HEK293 (cell line): ENCODE results near the gene MTA1.

ENCODE experiments used
- CTCF ChIA-PET: fragments of 350-600 bp; formaldehyde crosslinking; extraction: SDS; loops from one replicate; lab custom pipeline; 2021; ENCODE audit warnings: antibody characterized with exemption; lab: Yijun Ruan, JAX
- POLR2A ChIA-PET: fragments of 300-600 bp; formaldehyde crosslinking; extraction: SDS; loops from one replicate; lab custom pipeline; 2020; ENCODE audit warnings: antibody characterized with exemption, inconsistent platforms; lab: Yijun Ruan, JAX
- H3K27ac ChIP-seq: fragments of 200-500 bp; sonication (Bioruptor generic); 2 replicates; pipeline ENCODE4 v1.5.1; 2014; ENCODE audit warnings: low read depth, low read length, control low read depth, inconsistent platforms; ENCODE audit errors: extremely low read depth
- H3K36me3 ChIP-seq, 2 experiments: fragments of 200-500 bp in 1 of 2; sonication (Bioruptor generic) in 1 of 2; 1 replicate in 1 of 2; 2 replicates in 1 of 2; pipeline ENCODE4 v1.5.1; 2014 to 2017; ENCODE audit warnings: inconsistent platforms in 2 of 2, low read length in 2 of 2; ENCODE audit not compliant: control insufficient read depth in 2 of 2, insufficient read depth in 1 of 2
- H3K4me1 ChIP-seq: fragments of 200-500 bp; sonication (Bioruptor generic); 2 replicates; pipeline ENCODE4 v1.5.1; 2014; ENCODE audit warnings: mild to moderate bottlenecking, low read length, inconsistent platforms; ENCODE audit not compliant: control insufficient read depth, insufficient read depth
- H3K4me3 ChIP-seq: 2 replicates; pipeline ENCODE4 v1.5.1; 2011; ENCODE audit warnings: low read depth, mild to moderate bottlenecking, control low read depth, low read length, moderate library complexity
- H3K9me3 ChIP-seq: fragments of 200-500 bp; sonication (Bioruptor generic); 2 replicates; pipeline ENCODE4 v1.5.1; 2014; ENCODE audit warnings: low read depth, low read length, inconsistent platforms; ENCODE audit not compliant: control insufficient read depth, insufficient read depth
- HOXC10 ChIP-seq: sonication (generic); formaldehyde crosslinking; IDR thresholded peaks from 2 replicates; pipeline ENCODE4 v1.8.1; 2023; ENCODE audit warnings: mild to moderate bottlenecking, missing genetic modification reagents
- KLF8 ChIP-seq: fragments of 450-650 bp; formaldehyde crosslinking; IDR thresholded peaks from 2 replicates; pipeline ENCODE4 v1.5.1; 2016; ENCODE audit warnings: missing biosample characterization, missing genetic modification characterization
- KLF9 ChIP-seq: fragments of 450-650 bp; formaldehyde crosslinking; IDR thresholded peaks from 2 replicates; pipeline ENCODE4 v1.5.1; 2016; ENCODE audit warnings: missing biosample characterization, missing genetic modification characterization, low read depth
- SETDB1 ChIP-seq: IDR thresholded peaks from one replicate; pipeline ENCODE4 v1.6.1; 2017; ENCODE audit warnings: mild to moderate bottlenecking, low read length, moderate library complexity, mixed read lengths; ENCODE audit not compliant: insufficient read length
- SP3 ChIP-seq: fragments of 450-650 bp; formaldehyde crosslinking; IDR thresholded peaks from 2 replicates; pipeline ENCODE4 v1.5.1; 2016; ENCODE audit warnings: missing biosample characterization, missing genetic modification characterization
- ZBTB20 ChIP-seq: fragments of 450-650 bp; formaldehyde crosslinking; IDR thresholded peaks from 2 replicates; pipeline ENCODE4 v1.5.1; 2016; ENCODE audit warnings: missing biosample characterization, missing genetic modification characterization
- ZBTB48 ChIP-seq: fragments of 450-650 bp; formaldehyde crosslinking; IDR thresholded peaks from 2 replicates; pipeline ENCODE4 v1.5.1; 2016; ENCODE audit warnings: missing biosample characterization, missing genetic modification characterization
- ZBTB7A ChIP-seq: fragments of 450-650 bp; formaldehyde crosslinking; IDR thresholded peaks from 2 replicates; pipeline ENCODE4 v1.5.1; 2016; ENCODE audit warnings: low read depth, missing biosample characterization, missing genetic modification characterization
- ZFP37 ChIP-seq: fragments of 450-650 bp; formaldehyde crosslinking; IDR thresholded peaks from 2 replicates; pipeline ENCODE4 v1.5.1; 2016; ENCODE audit warnings: missing biosample characterization, missing genetic modification characterization
- ZNF138 ChIP-seq: fragments of 450-650 bp; formaldehyde crosslinking; IDR thresholded peaks from 2 replicates; pipeline ENCODE4 v1.5.1; 2016; ENCODE audit warnings: missing biosample characterization, missing genetic modification characterization, borderline replicate concordance
- ZNF324 ChIP-seq: fragments of 450-650 bp; formaldehyde crosslinking; IDR thresholded peaks from 2 replicates; pipeline ENCODE4 v1.5.1; 2016; ENCODE audit warnings: missing biosample characterization, missing genetic modification characterization
- ZNF335 ChIP-seq: fragments of 450-650 bp; formaldehyde crosslinking; conservative IDR thresholded peaks from 2 replicates; pipeline ENCODE4 v1.5.1; 2016; ENCODE audit warnings: missing biosample characterization, missing genetic modification characterization
- ZNF350 ChIP-seq: fragments of 450-650 bp; formaldehyde crosslinking; IDR thresholded peaks from 2 replicates; pipeline ENCODE4 v1.5.0; 2017; ENCODE audit warnings: missing biosample characterization, mild to moderate bottlenecking, missing genetic modification characterization
- ZNF473 ChIP-seq: fragments of 450-650 bp; formaldehyde crosslinking; IDR thresholded peaks from 2 replicates; pipeline ENCODE4 v1.5.1; 2017; ENCODE audit warnings: missing biosample characterization, missing genetic modification characterization
- ZNF510 ChIP-seq: fragments of 450-650 bp; formaldehyde crosslinking; IDR thresholded peaks from 2 replicates; pipeline ENCODE4 v1.5.1; 2018; ENCODE audit warnings: mild to moderate bottlenecking, missing genetic modification characterization, missing biosample characterization; ENCODE audit not compliant: insufficient replicate concordance
- ZNF521 ChIP-seq: fragments of 450-650 bp; formaldehyde crosslinking; IDR thresholded peaks from 2 replicates; pipeline ENCODE4 v1.5.1; 2017; ENCODE audit warnings: missing biosample characterization, mild to moderate bottlenecking, missing genetic modification characterization
- TF ChIP-seq, protein P1 (sequence below): fragments of 450-650 bp; formaldehyde crosslinking; IDR thresholded peaks from 2 replicates; pipeline ENCODE4 v1.5.1; 2016; ENCODE audit warnings: missing biosample characterization, missing genetic modification characterization
- TF ChIP-seq, protein P2 (sequence below): fragments of 450-650 bp; formaldehyde crosslinking; IDR thresholded peaks from 2 replicates; pipeline ENCODE4 v1.5.1; 2016; ENCODE audit warnings: missing biosample characterization, missing genetic modification characterization
- TF ChIP-seq, protein P3 (sequence below): fragments of 450-650 bp; formaldehyde crosslinking; IDR thresholded peaks from 2 replicates; pipeline ENCODE4 v1.5.1; 2016; ENCODE audit warnings: missing biosample characterization, missing genetic modification characterization
- TF ChIP-seq, protein P4 (sequence below): fragments of 450-650 bp; formaldehyde crosslinking; IDR thresholded peaks from 2 replicates; pipeline ENCODE4 v1.5.1; 2016; ENCODE audit warnings: missing biosample characterization, missing genetic modification characterization

Gene MTA1

DNA sequence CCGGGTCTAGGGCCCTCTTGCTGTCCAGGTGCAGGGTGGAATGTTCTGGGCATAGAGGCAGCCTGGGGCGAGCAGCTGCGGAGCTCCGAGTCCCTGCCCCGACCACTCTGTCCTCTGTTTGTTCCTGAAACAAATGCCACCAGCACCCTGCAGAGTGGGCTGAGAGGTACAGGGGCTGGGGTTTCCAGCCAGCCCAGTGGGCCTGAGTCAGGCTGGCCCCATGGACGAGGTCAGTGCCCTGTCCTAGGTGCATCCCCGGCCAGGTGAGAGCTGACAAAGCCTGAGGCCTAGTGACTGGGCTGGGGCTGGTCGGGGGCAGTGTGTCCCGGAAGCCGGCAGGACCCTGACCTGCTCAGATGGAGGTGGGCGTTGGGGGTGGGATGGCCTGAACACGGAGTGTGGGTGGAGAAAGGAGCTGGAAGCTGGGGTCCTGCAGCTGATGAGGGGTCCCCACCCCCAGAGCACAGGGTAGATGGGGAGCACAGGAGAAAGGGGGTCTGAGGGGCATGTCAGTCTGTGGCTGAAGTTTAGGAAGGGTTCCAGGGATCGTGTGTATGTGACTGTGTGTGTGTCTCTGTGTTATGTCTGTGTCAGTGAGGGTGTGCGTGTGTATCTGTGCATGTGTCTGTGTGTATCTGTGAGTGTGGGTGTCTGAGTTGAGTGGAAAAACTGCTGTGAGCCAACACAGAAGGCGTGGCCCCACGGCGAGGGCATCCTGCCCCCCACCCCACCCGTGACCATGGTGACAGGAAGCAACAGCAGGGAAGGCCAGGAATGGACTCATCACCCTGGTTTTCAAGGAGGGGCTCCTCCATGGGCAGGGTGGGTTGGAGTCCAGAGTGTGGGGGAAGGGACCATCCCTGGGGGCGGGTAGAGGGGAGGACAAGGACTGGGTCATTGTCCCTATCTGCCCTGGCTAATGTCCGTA is 64.7 kb downstream of the MTA1 start (continued):
- no peak for TF ChIP-seq ZNF138 (tag by site-specific recombination)
- TF ChIP-seq, protein P1, sequence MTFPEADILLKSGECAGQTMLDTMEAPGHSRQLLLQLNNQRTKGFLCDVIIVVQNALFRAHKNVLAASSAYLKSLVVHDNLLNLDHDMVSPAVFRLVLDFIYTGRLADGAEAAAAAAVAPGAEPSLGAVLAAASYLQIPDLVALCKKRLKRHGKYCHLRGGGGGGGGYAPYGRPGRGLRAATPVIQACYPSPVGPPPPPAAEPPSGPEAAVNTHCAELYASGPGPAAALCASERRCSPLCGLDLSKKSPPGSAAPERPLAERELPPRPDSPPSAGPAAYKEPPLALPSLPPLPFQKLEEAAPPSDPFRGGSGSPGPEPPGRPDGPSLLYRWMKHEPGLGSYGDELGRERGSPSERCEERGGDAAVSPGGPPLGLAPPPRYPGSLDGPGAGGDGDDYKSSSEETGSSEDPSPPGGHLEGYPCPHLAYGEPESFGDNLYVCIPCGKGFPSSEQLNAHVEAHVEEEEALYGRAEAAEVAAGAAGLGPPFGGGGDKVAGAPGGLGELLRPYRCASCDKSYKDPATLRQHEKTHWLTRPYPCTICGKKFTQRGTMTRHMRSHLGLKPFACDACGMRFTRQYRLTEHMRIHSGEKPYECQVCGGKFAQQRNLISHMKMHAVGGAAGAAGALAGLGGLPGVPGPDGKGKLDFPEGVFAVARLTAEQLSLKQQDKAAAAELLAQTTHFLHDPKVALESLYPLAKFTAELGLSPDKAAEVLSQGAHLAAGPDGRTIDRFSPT (tag by site-specific recombination): peak; percentile 30

DNA sequence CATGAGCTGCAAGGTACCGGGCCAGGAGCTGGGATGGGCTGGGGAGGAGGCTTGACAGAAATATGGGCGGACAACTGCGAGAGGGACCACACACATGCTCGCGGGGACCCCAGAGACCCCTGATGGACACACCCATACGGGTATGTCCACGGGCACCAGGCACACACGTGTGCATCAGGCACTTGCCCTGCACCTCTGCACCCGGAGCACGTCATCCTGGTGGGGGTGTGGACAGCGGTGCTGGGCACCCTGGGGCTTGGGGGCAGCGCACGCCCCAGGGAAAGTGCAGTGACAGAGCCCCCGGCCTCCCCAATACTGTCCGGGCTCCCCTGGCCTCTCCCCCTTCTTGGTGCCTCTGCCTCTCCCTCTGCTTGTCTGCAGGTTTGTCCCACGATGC is 65.4 kb downstream of the MTA1 start:
- H3K4me3 ChIP-seq: no peak overlapping the region
- ChIA-PET POLR2A (no interaction called here), CTCF (interaction anchor here (1.3 to 1.7 kb wide), 2 partner anchors 14 to 43 kb away, joined by 4 read pairs; no protein-coding TSS in a partner anchor)
- H3K27ac ChIP-seq: no peak overlapping the region; the same call in 1 of the 2 replicates
- peaks cover 10% of the 10 kb centered on the region for H3K4me1 ChIP-seq
- no peaks in the 10 kb centered on the region for H3K36me3 ChIP-seq
- no peaks in the 10 kb centered on the region for H3K9me3 ChIP-seq
- TF ChIP-seq, protein P2, sequence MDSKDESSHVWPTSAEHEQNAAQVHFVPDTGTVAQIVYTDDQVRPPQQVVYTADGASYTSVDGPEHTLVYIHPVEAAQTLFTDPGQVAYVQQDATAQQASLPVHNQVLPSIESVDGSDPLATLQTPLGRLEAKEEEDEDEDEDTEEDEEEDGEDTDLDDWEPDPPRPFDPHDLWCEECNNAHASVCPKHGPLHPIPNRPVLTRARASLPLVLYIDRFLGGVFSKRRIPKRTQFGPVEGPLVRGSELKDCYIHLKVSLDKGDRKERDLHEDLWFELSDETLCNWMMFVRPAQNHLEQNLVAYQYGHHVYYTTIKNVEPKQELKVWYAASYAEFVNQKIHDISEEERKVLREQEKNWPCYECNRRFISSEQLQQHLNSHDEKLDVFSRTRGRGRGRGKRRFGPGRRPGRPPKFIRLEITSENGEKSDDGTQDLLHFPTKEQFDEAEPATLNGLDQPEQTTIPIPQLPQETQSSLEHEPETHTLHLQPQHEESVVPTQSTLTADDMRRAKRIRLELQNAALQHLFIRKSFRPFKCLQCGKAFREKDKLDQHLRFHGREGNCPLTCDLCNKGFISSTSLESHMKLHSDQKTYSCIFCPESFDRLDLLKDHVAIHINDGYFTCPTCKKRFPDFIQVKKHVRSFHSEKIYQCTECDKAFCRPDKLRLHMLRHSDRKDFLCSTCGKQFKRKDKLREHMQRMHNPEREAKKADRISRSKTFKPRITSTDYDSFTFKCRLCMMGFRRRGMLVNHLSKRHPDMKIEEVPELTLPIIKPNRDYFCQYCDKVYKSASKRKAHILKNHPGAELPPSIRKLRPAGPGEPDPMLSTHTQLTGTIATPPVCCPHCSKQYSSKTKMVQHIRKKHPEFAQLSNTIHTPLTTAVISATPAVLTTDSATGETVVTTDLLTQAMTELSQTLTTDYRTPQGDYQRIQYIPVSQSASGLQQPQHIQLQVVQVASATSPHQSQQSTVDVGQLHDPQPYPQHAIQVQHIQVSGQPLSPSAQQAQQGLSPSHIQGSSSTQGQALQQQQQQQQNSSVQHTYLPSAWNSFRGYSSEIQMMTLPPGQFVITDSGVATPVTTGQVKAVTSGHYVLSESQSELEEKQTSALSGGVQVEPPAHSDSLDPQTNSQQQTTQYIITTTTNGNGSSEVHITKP: 0 out of 2 replicates have a peak, but pooled peaks have one; percentile 30
- TF ChIP-seq KLF8 (tag by site-specific recombination): no peak

DNA sequence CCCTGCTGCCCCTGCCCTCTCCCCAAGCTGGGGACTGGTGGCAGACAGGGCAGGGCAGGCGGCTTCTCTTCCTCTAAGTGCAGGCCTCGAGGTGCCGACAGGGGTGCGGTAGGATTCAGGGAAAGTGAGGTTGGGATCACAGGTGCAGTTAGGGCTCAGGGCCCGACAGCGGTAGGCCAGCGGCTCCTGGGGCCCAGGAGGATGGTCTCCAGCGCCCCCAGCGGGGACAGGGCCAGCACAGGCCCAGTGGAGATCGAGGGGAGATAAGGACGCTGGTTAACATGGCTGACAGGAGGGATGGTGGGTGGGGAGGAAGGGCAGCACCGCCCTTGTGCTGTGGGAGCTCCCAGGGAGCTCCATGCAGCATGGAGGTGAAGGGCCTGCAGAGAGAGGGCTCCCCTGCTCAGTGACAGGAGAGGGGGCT is 66.1 kb downstream of the MTA1 start:
- no peaks in the 10 kb centered on the region for H3K9me3 ChIP-seq
- peaks cover 10% of the 10 kb centered on the region for H3K4me1 ChIP-seq
- H3K36me3 ChIP-seq: no peaks in the 10 kb centered on the region
- no peak overlapping the region for H3K27ac ChIP-seq
- POLR2A ChIA-PET: no interaction called here
- CTCF ChIA-PET: interaction anchor here (0.6 to 1.7 kb wide), 5 partner anchors 15 to 475 kb away, joined by 3 to 4 read pairs (median 4); no protein-coding TSS in a partner anchor
- H3K4me3 ChIP-seq: no peak overlapping the region
- TF ChIP-seq ZNF510: no peak
- no peak for TF ChIP-seq ZNF473 (tag by site-specific recombination)
- TF ChIP-seq ZNF335: no peak
- no peak for TF ChIP-seq ZNF350 (tag by site-specific recombination)
- TF ChIP-seq ZBTB20 (tag by site-specific recombination): peak; percentile 89
- no peak for TF ChIP-seq ZNF324 (tag by site-specific recombination)
- TF ChIP-seq ZBTB7A (tag by site-specific recombination): no peak
- TF ChIP-seq KLF9 (tag by site-specific recombination): 0 out of 2 replicates have a peak, but pooled peaks have one; percentile 15
- TF ChIP-seq, protein P3, sequence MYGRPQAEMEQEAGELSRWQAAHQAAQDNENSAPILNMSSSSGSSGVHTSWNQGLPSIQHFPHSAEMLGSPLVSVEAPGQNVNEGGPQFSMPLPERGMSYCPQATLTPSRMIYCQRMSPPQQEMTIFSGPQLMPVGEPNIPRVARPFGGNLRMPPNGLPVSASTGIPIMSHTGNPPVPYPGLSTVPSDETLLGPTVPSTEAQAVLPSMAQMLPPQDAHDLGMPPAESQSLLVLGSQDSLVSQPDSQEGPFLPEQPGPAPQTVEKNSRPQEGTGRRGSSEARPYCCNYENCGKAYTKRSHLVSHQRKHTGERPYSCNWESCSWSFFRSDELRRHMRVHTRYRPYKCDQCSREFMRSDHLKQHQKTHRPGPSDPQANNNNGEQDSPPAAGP (tag by site-specific recombination): peak; percentile 71; the same call in 1 of the 2 replicates
- no peak for TF ChIP-seq ZFP37 (tag by site-specific recombination)
- no peak for TF ChIP-seq ZNF521 (tag by site-specific recombination)
- TF ChIP-seq SETDB1: no peak
- TF ChIP-seq SP3: no peak
- TF ChIP-seq HOXC10: no peak
- TF ChIP-seq, protein P4, sequence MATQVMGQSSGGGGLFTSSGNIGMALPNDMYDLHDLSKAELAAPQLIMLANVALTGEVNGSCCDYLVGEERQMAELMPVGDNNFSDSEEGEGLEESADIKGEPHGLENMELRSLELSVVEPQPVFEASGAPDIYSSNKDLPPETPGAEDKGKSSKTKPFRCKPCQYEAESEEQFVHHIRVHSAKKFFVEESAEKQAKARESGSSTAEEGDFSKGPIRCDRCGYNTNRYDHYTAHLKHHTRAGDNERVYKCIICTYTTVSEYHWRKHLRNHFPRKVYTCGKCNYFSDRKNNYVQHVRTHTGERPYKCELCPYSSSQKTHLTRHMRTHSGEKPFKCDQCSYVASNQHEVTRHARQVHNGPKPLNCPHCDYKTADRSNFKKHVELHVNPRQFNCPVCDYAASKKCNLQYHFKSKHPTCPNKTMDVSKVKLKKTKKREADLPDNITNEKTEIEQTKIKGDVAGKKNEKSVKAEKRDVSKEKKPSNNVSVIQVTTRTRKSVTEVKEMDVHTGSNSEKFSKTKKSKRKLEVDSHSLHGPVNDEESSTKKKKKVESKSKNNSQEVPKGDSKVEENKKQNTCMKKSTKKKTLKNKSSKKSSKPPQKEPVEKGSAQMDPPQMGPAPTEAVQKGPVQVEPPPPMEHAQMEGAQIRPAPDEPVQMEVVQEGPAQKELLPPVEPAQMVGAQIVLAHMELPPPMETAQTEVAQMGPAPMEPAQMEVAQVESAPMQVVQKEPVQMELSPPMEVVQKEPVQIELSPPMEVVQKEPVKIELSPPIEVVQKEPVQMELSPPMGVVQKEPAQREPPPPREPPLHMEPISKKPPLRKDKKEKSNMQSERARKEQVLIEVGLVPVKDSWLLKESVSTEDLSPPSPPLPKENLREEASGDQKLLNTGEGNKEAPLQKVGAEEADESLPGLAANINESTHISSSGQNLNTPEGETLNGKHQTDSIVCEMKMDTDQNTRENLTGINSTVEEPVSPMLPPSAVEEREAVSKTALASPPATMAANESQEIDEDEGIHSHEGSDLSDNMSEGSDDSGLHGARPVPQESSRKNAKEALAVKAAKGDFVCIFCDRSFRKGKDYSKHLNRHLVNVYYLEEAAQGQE: no peak
- peak; percentile 90 for TF ChIP-seq ZBTB48 (tag by site-specific recombination)
